Keratinocyte (primary cell): Measurements from ENCODE around the gene TCERG1L.

Experiments
- EZH2 ChIP-seq: IDR thresholded peaks from one replicate; pipeline ENCODE4 v1.6.1; 2012; ENCODE audit warnings: inconsistent platforms, mild to moderate bottlenecking, low read length, moderate library complexity
- TF ChIP-seq, protein P1 (sequence below), 3 experiments: IDR thresholded peaks in 1 of 3; conservative IDR thresholded peaks in 1 of 3; optimal IDR thresholded peaks in 1 of 3; 2 replicates in 2 of 3; 3 replicates in 1 of 3; pipeline versions ENCODE3 to v1.5.1; 2011; ENCODE audit warnings: low read length in 3 of 3, mild to moderate bottlenecking in 3 of 3, moderate library complexity in 2 of 3, control low read depth in 1 of 3, inconsistent platforms in 1 of 3; ENCODE audit not compliant: insufficient read depth in 2 of 3; ENCODE audit errors: extremely low read depth in 1 of 3

DNA sequence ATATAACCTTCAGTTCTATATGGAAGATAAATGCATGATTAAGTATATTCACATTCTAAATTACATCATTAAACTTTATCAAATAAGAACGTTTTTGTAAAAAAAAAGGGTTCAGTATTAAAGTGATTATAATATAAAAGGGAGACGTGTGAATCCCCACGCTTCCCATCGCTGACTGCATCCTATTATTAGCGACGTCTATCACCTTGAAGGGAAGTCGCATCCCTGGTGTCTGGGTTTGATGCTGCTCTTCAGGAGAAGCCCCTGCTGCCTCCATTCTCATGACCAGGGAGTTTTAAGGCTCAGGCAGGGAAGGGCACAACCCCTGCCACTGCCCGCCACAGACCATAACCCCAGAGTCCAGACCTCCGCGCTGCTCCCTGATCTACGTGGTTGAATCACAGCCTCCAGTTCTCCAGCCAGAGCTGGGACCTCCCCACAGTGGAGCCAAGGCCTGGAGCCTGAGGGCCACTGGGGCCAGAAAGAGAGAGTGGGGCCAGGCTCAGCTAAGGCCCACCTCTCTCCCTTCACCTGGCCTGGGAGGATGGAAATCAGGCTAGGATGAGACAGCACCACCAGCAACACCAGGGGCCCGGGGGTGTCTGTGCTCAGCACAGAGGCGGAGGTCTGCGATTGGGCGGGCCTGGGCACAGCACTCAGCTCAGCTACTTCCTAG is 130.6 kb downstream of the TCERG1L start:
- TF ChIP-seq, protein P1, sequence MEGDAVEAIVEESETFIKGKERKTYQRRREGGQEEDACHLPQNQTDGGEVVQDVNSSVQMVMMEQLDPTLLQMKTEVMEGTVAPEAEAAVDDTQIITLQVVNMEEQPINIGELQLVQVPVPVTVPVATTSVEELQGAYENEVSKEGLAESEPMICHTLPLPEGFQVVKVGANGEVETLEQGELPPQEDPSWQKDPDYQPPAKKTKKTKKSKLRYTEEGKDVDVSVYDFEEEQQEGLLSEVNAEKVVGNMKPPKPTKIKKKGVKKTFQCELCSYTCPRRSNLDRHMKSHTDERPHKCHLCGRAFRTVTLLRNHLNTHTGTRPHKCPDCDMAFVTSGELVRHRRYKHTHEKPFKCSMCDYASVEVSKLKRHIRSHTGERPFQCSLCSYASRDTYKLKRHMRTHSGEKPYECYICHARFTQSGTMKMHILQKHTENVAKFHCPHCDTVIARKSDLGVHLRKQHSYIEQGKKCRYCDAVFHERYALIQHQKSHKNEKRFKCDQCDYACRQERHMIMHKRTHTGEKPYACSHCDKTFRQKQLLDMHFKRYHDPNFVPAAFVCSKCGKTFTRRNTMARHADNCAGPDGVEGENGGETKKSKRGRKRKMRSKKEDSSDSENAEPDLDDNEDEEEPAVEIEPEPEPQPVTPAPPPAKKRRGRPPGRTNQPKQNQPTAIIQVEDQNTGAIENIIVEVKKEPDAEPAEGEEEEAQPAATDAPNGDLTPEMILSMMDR (optimal IDR thresholded peaks at IDR 0.05 in 1 of 3, IDR thresholded peaks at IDR 0.05 in 1 of 3, conservative IDR thresholded peaks at IDR 0.05 in 1 of 3; ENCODE audit: extremely low read depth in 1 of 3, insufficient read depth in 2 of 3, low read length in 3 of 3) = no peak
- no peak for TF ChIP-seq EZH2
